HepG2 (cell line): ENCODE data around the gene ABCF1. TPM values are rescaled to one million over a fixed set of nuclear protein-coding genes. Genes with fewer than 3 reads are reported as not detected.

Experiments
- ATM ChIP-seq: fragments of 450-650 bp; IDR thresholded peaks from 2 replicates; pipeline ENCODE4 v1.7.1; 2017; ENCODE audit warnings: mild to moderate bottlenecking, borderline replicate concordance
- BRCA1 ChIP-seq: sonication (generic); formaldehyde crosslinking; IDR thresholded peaks from 2 replicates; pipeline ENCODE4 v1.4.0; 2020; ENCODE audit warnings: missing genetic modification reagents
- CBFB ChIP-seq: sonication (generic); formaldehyde crosslinking; IDR thresholded peaks from 2 replicates; pipeline ENCODE4 v1.4.0; 2020; ENCODE audit warnings: missing genetic modification reagents
- CEBPG ChIP-seq: IDR thresholded peaks from 2 replicates; pipeline ENCODE4 v1.6.1; 2016
- CHD2 ChIP-seq: IDR thresholded peaks from 2 replicates; pipeline ENCODE4 v1.6.1; 2011; ENCODE audit warnings: low read depth, low read length, improper control_type of control experiment
- CREB3 ChIP-seq: sonication (generic); formaldehyde crosslinking; IDR thresholded peaks from 2 replicates; pipeline ENCODE4 v1.5.0; 2020; ENCODE audit warnings: missing genetic modification reagents
- HIVEP1 ChIP-seq: sonication (generic); formaldehyde crosslinking; IDR thresholded peaks from 2 replicates; pipeline ENCODE4 v1.4.0; 2020; ENCODE audit warnings: mild to moderate bottlenecking, missing genetic modification reagents
- KDM4B ChIP-seq: sonication (generic); formaldehyde crosslinking; IDR thresholded peaks from 2 replicates; pipeline ENCODE4 v1.4.0; 2020; ENCODE audit warnings: missing genetic modification reagents
- KDM5A ChIP-seq: fragments of 200-600 bp; sonication (generic); IDR thresholded peaks from 2 replicates; pipeline ENCODE4 v1.7.0; 2018; ENCODE audit warnings: antibody characterized with exemption, mild to moderate bottlenecking, low read length, borderline replicate concordance
- MXD1 ChIP-seq: sonication (generic); formaldehyde crosslinking; IDR thresholded peaks from 2 replicates; pipeline ENCODE4 v1.4.0; 2020; ENCODE audit warnings: mild to moderate bottlenecking, missing genetic modification reagents
- PREB ChIP-seq: sonication (generic); formaldehyde crosslinking; IDR thresholded peaks from 2 replicates; pipeline ENCODE4 v1.4.0; 2020; ENCODE audit warnings: missing genetic modification reagents
- SIX4 ChIP-seq: sonication (generic); formaldehyde crosslinking; IDR thresholded peaks from 2 replicates; pipeline ENCODE4 v1.4.0; 2020; ENCODE audit warnings: missing genetic modification reagents
- TFDP2 ChIP-seq: sonication (generic); formaldehyde crosslinking; IDR thresholded peaks from 2 replicates; pipeline ENCODE4 v1.4.0; 2020; ENCODE audit warnings: missing genetic modification reagents
- ZBTB10 ChIP-seq: sonication (generic); formaldehyde crosslinking; IDR thresholded peaks from 2 replicates; pipeline ENCODE4 v1.4.0; 2020; ENCODE audit warnings: missing genetic modification reagents, borderline replicate concordance
- ZFP91 ChIP-seq: sonication (generic); formaldehyde crosslinking; IDR thresholded peaks from 2 replicates; pipeline ENCODE4 v1.9.0; 2022; ENCODE audit warnings: missing genetic modification reagents, mild to moderate bottlenecking, borderline replicate concordance
- ZKSCAN1 ChIP-seq: fragments of 150-350 bp; IDR thresholded peaks from 2 replicates; pipeline ENCODE4 v1.6.1; 2014; ENCODE audit warnings: low read length
- ZNF3 ChIP-seq: IDR thresholded peaks from 2 replicates; pipeline ENCODE4 v1.7.0; 2017; ENCODE audit warnings: inconsistent platforms
- ZNF546 ChIP-seq: sonication (generic); formaldehyde crosslinking; conservative IDR thresholded peaks from 2 replicates; pipeline ENCODE4 v1.8.1; 2023; ENCODE audit warnings: mild to moderate bottlenecking, missing genetic modification reagents
- ZNF713 ChIP-seq: sonication (generic); formaldehyde crosslinking; IDR thresholded peaks from 2 replicates; pipeline ENCODE4 v1.4.0; 2020; ENCODE audit warnings: mild to moderate bottlenecking, missing genetic modification reagents
- polyA plus RNA-seq, 8 experiments: library from polyadenylated mRNA; depleted of rRNA in 3 of 8; stranded (reverse) in 7 of 8; unstranded in 1 of 8; fragments of >200 nt; fragmentation: Illumina TruSeq in 4 of 8; extraction: Trizol in 4 of 8; gene quantifications; 2 replicates each; pipeline versions ENCODE4 v1.2.1 to v1.2.3, GENCODE V29; 2011 to 2016; ENCODE audit warnings: low read depth in 4 of 8, missing spikeins in 1 of 8, mixed read lengths in 1 of 8; ENCODE audit not compliant: insufficient read depth in 1 of 8
- total RNA-seq, 5 experiments: library from RNA; depleted of rRNA; stranded (reverse); fragments of >200 nt; fragmentation: Illumina TruSeq; extraction: Trizol; gene quantifications; 2 replicates each; pipeline ENCODE4 v1.2.3, GENCODE V29; 2016; ENCODE audit warnings: low read depth in 1 of 5

ABCF1 gene
- total and polyA plus RNA-seq, 2 of the 13 experiments (the other 11 are each of a cell fraction or from before 2014, with no cell fraction given) = 25.4 to 98.9 TPM

- TF ChIP-seq ZBTB10 (CRISPR knock-in tag) (no peak), KDM4B (CRISPR knock-in tag) (no peak), ZNF713 (CRISPR knock-in tag) (peak; percentile 79; the same call in 1 of the 2 replicates), CHD2 (no peak), ATM (no peak), MXD1 (CRISPR knock-in tag) (no peak), SIX4 (CRISPR knock-in tag) (no peak), PREB (no peak), CEBPG (CRISPR knock-in tag) (no peak), ZFP91 (CRISPR knock-in tag) (no peak), CREB3 (CRISPR knock-in tag) (no peak), ZKSCAN1 (0 out of 2 replicates have a peak, but pooled peaks have one; percentile 25), BRCA1 (CRISPR knock-in tag) (no peak), ZNF3 (CRISPR knock-in tag) (no peak; the same call in 1 of the 2 replicates), ZNF546 (CRISPR knock-in tag) (no peak), KDM5A (no peak; the same call in 1 of the 2 replicates), HIVEP1 (CRISPR knock-in tag) (no peak), TFDP2 (CRISPR knock-in tag) (no peak), CBFB (CRISPR knock-in tag) (no peak)
These were observed 44.9 kb downstream of the ABCF1 start (continued) for GRCh38 chr6:30615958-30616810.
